ENCODE data around the gene FBP2. TPM values are rescaled to one million over a fixed set of nuclear protein-coding genes. Genes with fewer than 3 reads are reported as not detected.

Gene FBP2
- total and polyA plus RNA-seq, 2 of the 4 experiments (the other 2 are of a cell fraction): not detected

DNA sequence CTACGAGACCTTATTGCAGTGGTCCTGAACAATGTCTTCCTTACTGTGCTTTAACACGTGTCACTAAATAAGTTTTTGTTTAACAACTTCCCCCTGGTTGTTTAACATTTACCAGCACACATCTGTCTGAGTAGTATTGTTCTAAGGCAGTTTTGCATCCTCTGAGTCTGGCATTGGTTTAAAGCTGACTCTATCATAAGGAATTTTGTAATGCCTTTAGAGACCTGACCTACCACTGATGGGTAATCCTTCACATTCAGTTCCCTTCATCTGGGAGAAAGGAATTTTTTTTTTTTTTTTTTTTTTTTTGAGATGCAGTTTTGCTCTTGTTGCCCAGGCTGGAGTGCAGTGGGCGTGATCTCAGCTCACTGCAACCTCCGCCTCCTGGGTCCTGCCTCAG lies 58.7 kb downstream of the FBP2 start:
- POLR2A ChIA-PET (ENCODE audit: unreplicated experiment): no interaction called here
- Histone ChIP-seq H3K18ac (ENCODE audit: low read depth, low read length) (no peak overlapping the region), H3K36me3 (ENCODE audit: control insufficient read depth, insufficient read depth, low read length) (no peaks in the 10 kb centered on the region), H2BK15ac (ENCODE audit: low read depth, low read length) (no peak overlapping the region), H3K79me1 (ENCODE audit: low read depth in 1 of 2, low read length in 2 of 2) (no peaks in the 10 kb centered on the region), H3K4me1 (ENCODE audit: control insufficient read depth, insufficient read depth, low read length) (no peaks in the 10 kb centered on the region), H2BK5ac (ENCODE audit: low read depth, low read length, poor library complexity, severe bottlenecking) (no peak overlapping the region), H3K27me3 (ENCODE audit: control insufficient read depth, insufficient read depth, low read length) (0 out of 2 replicates have a peak, but pooled peaks cover 1% of the 10 kb centered on the region), H3K4me3 (ENCODE audit: insufficient read depth, low read depth, low read length) (no peak overlapping the region), H3K4me2 (ENCODE audit: low read depth, low read length) (no peak overlapping the region), H4K8ac (ENCODE audit: low read depth in 2 of 2, low read length in 2 of 2) (no peak overlapping the region), H3K27ac (ENCODE audit: insufficient read depth, low read length) (no peak overlapping the region), H3K14ac (replicated peaks; ENCODE audit: low read depth, low read length) (no peak overlapping the region), H2BK20ac (ENCODE audit: low read depth, low read length) (no peak overlapping the region), H2AFZ (replicated peaks; ENCODE audit: low read length, poor library complexity) (no peak overlapping the region), H2AK9ac (replicated peaks; ENCODE audit: low read depth, low read length, poor library complexity) (no peak overlapping the region), H3K23ac (ENCODE audit: low read depth, low read length) (no peak overlapping the region), H3K4ac (ENCODE audit: low read depth, low read length) (no peak overlapping the region), H3K9ac (ENCODE audit: low read depth, low read length) (no peak overlapping the region), H4K20me1 (ENCODE audit: insufficient read depth, low read length) (no peaks in the 10 kb centered on the region), H2BK120ac (ENCODE audit: low read depth, low read length) (no peak overlapping the region), H3K56ac (ENCODE audit: extremely low read depth, insufficient read depth, low read length) (no peak overlapping the region), H2AK5ac (ENCODE audit: low read depth, low read length) (no peak overlapping the region), H4K5ac (ENCODE audit: low read depth, low read length) (no peak overlapping the region), H3K9me3 (ENCODE audit: control insufficient read depth, insufficient read depth, low read length) (no peaks in the 10 kb centered on the region), H3K9me1 (ENCODE audit: insufficient read depth, low read length) (no peaks in the 10 kb centered on the region), H4K91ac (ENCODE audit: insufficient read depth, low read depth, low read length) (no peak overlapping the region)
- BruUV-seq (replicated peaks): no TSS peak
- no CpG with 5 or more reads among the region's 4 CpGs for WGBS, 2 experiments (ENCODE audit: extremely low coverage in 2 of 2, insufficient read length in 1 of 2)
- dilution Hi-C loops (cut with HindIII; ENCODE audit: low sequenced_read_pairs, unreplicated experiment): no loop called here
- in situ Hi-C loops (cut with MboI; ENCODE audit: low sequenced_read_pairs): no loop called here
- ATAC-seq (ENCODE audit: low read depth): no peak
- TF ChIP-seq POLR2A (IDR thresholded peaks at IDR 0.05; ENCODE audit: low read depth, low read length) (no peak), BHLHE40 (IDR thresholded peaks at IDR 0.05; ENCODE audit: low read depth, low read length) (no peak), NFE2L2 (IDR thresholded peaks at IDR 0.05; ENCODE audit: low read depth, low read length) (no peak), FOS (IDR thresholded peaks at IDR 0.05; ENCODE audit: low read depth, low read length) (no peak), CEBPB (IDR thresholded peaks at IDR 0.05; ENCODE audit: low read depth, low read length) (no peak), MXI1 (IDR thresholded peaks at IDR 0.05; ENCODE audit: borderline replicate concordance, low read depth, low read length) (no peak), RAD21 (IDR thresholded peaks at IDR 0.05; ENCODE audit: low read length) (no peak), RCOR1 (IDR thresholded peaks at IDR 0.05; ENCODE audit: insufficient replicate concordance, low read length) (no peak), RFX5 (IDR thresholded peaks at IDR 0.05; ENCODE audit: low read depth, low read length) (no peak), SMC3 (IDR thresholded peaks at IDR 0.05; ENCODE audit: low read depth, low read length) (no peak), MAFK (IDR thresholded peaks at IDR 0.05; ENCODE audit: low read depth, low read length) (no peak), CHD1 (IDR thresholded peaks at IDR 0.05; ENCODE audit: low read depth, low read length) (no peak)
- TF ChIP-seq, protein P1, sequence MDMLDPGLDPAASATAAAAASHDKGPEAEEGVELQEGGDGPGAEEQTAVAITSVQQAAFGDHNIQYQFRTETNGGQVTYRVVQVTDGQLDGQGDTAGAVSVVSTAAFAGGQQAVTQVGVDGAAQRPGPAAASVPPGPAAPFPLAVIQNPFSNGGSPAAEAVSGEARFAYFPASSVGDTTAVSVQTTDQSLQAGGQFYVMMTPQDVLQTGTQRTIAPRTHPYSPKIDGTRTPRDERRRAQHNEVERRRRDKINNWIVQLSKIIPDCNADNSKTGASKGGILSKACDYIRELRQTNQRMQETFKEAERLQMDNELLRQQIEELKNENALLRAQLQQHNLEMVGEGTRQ (IDR thresholded peaks at IDR 0.05; ENCODE audit: low read depth, low read length): no peak
- TF ChIP-seq, protein P2, sequence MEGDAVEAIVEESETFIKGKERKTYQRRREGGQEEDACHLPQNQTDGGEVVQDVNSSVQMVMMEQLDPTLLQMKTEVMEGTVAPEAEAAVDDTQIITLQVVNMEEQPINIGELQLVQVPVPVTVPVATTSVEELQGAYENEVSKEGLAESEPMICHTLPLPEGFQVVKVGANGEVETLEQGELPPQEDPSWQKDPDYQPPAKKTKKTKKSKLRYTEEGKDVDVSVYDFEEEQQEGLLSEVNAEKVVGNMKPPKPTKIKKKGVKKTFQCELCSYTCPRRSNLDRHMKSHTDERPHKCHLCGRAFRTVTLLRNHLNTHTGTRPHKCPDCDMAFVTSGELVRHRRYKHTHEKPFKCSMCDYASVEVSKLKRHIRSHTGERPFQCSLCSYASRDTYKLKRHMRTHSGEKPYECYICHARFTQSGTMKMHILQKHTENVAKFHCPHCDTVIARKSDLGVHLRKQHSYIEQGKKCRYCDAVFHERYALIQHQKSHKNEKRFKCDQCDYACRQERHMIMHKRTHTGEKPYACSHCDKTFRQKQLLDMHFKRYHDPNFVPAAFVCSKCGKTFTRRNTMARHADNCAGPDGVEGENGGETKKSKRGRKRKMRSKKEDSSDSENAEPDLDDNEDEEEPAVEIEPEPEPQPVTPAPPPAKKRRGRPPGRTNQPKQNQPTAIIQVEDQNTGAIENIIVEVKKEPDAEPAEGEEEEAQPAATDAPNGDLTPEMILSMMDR (conservative IDR thresholded peaks at IDR 0.05; ENCODE audit: low read depth, low read length): no peak
- TF ChIP-seq, protein P3, sequence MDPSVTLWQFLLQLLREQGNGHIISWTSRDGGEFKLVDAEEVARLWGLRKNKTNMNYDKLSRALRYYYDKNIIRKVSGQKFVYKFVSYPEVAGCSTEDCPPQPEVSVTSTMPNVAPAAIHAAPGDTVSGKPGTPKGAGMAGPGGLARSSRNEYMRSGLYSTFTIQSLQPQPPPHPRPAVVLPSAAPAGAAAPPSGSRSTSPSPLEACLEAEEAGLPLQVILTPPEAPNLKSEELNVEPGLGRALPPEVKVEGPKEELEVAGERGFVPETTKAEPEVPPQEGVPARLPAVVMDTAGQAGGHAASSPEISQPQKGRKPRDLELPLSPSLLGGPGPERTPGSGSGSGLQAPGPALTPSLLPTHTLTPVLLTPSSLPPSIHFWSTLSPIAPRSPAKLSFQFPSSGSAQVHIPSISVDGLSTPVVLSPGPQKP (IDR thresholded peaks at IDR 0.05; ENCODE audit: borderline replicate concordance, low read depth, low read length): no peak
- no peak for DNase-seq
- intact Hi-C loops (cut with micrococcal nuclease): no loop called here
- CTCF ChIA-PET: no interaction called here

All from IMR-90 (cell line).